Measurements from ENCODE around the gene ERH. TPM values are rescaled to one million over a fixed set of nuclear protein-coding genes. Genes with fewer than 3 reads are reported as not detected.

The ERH gene
- polyA plus RNA-seq, 3 donors, result 63.6 to 67.0 (median 64.3) TPM

GRCh38 chr14:69376439-69376838, 21.7 kb downstream of the ERH start:
- peaks cover 0 to 9% (median 5%) of the 10 kb centered on the region in 7 donors for H3K9me3 Mint-ChIP-seq
- peak overlapping the region; percentile 63 to 94 (median 88) for H3K27ac Mint-ChIP-seq
- intact Hi-C loops (cut with micrococcal nuclease), result no loop called here
- Histone ChIP-seq H3K9me3 (replicated peaks in 1 of 2; ENCODE audit: control insufficient read depth in 1 of 2, insufficient read depth in 1 of 2, low read length in 2 of 2) (no peaks in the 10 kb centered on the region), H3K27me3 (ENCODE audit: control insufficient read depth in 2 of 2, insufficient read depth in 2 of 2, low read length in 2 of 2) (no peaks in the 10 kb centered on the region), H2AFZ (ENCODE audit: insufficient read depth, low read depth, low read length, poor library complexity, severe bottlenecking) (no peak overlapping the region), H3K4me2 (replicated peaks; ENCODE audit: extremely low read depth, low read length, poor library complexity, severe bottlenecking) (peak overlapping the region; percentile 6), H3K4me1 (ENCODE audit: control insufficient read depth in 1 of 2, insufficient read depth in 2 of 2, low read length in 2 of 2) (peaks cover 18 to 26% of the 10 kb centered on the region in 2 donors), H3K79me2 (ENCODE audit: insufficient read depth, low read length) (peaks cover under 1% of the 10 kb centered on the region), H3K36me3 (replicated peaks in 1 of 2; ENCODE audit: control insufficient read depth in 1 of 2, insufficient read depth in 2 of 2, low read length in 2 of 2) (peaks cover 20 to 36% of the 10 kb centered on the region in 2 donors), H3K27ac (ENCODE audit: low read depth in 1 of 2, low read length in 2 of 2) (peak overlapping the region in 1 of 2 donors; percentile 80), H4K20me1 (ENCODE audit: insufficient read depth, low read length) (peaks cover 5% of the 10 kb centered on the region), H3K9ac (ENCODE audit: insufficient read depth, low read length, poor library complexity, severe bottlenecking) (no peak overlapping the region), H3K4me3 (replicated peaks in 1 of 3; ENCODE audit: low read depth in 2 of 3, low read length in 3 of 3) (peak overlapping the region in 1 of 3 experiments; percentile 24)
- peak overlapping the region in 1 of 2 donors; percentile 14 for H3K4me3 Mint-ChIP-seq
- peak; percentile 75 to 92 (median 89) for DNase-seq
- no peaks in the 10 kb centered on the region for H3K27me3 Mint-ChIP-seq (ENCODE audit: low read depth in 3 of 3)
- no peak for TF ChIP-seq CTCF (IDR thresholded peaks at IDR 0.05)
- peaks cover 23% of the 10 kb centered on the region for H3K4me1 Mint-ChIP-seq
- H3K36me3 Mint-ChIP-seq, result peaks cover 51 to 52% of the 10 kb centered on the region in 2 donors

- peaks cover 0 to 9% (median 5%) of the 10 kb centered on the region in 7 donors for H3K9me3 Mint-ChIP-seq
- TF ChIP-seq CTCF (IDR thresholded peaks at IDR 0.05), result no peak
- Histone ChIP-seq H3K4me1 (ENCODE audit: control insufficient read depth in 1 of 2, insufficient read depth in 2 of 2, low read length in 2 of 2) (peaks cover 18 to 26% of the 10 kb centered on the region in 2 donors), H3K4me3 (replicated peaks in 1 of 3; ENCODE audit: low read depth in 2 of 3, low read length in 3 of 3) (no peak overlapping the region), H3K4me2 (replicated peaks; ENCODE audit: extremely low read depth, low read length, poor library complexity, severe bottlenecking) (peak overlapping the region; percentile 0), H3K27me3 (ENCODE audit: control insufficient read depth in 2 of 2, insufficient read depth in 2 of 2, low read length in 2 of 2) (no peaks in the 10 kb centered on the region), H3K9me3 (replicated peaks in 1 of 2; ENCODE audit: control insufficient read depth in 1 of 2, insufficient read depth in 1 of 2, low read length in 2 of 2) (no peaks in the 10 kb centered on the region), H3K79me2 (ENCODE audit: insufficient read depth, low read length) (no peaks in the 10 kb centered on the region), H3K27ac (ENCODE audit: low read depth in 1 of 2, low read length in 2 of 2) (peak overlapping the region in 1 of 2 donors; percentile 80), H4K20me1 (ENCODE audit: insufficient read depth, low read length) (peaks cover under 1% of the 10 kb centered on the region), H3K9ac (ENCODE audit: insufficient read depth, low read length, poor library complexity, severe bottlenecking) (no peak overlapping the region), H2AFZ (ENCODE audit: insufficient read depth, low read depth, low read length, poor library complexity, severe bottlenecking) (no peak overlapping the region), H3K36me3 (replicated peaks in 1 of 2; ENCODE audit: control insufficient read depth in 1 of 2, insufficient read depth in 2 of 2, low read length in 2 of 2) (peaks cover 16 to 29% of the 10 kb centered on the region in 2 donors)
- DNase-seq, result no peak
- intact Hi-C loops (cut with micrococcal nuclease), result no loop called here
- WGBS (ENCODE audit: insufficient coverage), result 97% methylated on average over 5 of the region's 5 CpGs
- peaks cover 23% of the 10 kb centered on the region for H3K4me1 Mint-ChIP-seq
- peak overlapping the region; percentile 63 to 94 (median 88) for H3K27ac Mint-ChIP-seq
- peak overlapping the region in 1 of 2 donors; percentile 14 for H3K4me3 Mint-ChIP-seq
- peaks cover 45% of the 10 kb centered on the region in 2 donors for H3K36me3 Mint-ChIP-seq
- H3K27me3 Mint-ChIP-seq (ENCODE audit: low read depth in 3 of 3), result no peaks in the 10 kb centered on the region
Measured at GRCh38 chr14:69375722-69376121, 22.4 kb downstream of the ERH start.
